PC-3 (cell line): ENCODE data around the gene FIBCD1. TPM values are rescaled to one million over a fixed set of nuclear protein-coding genes. Genes with fewer than 3 reads are reported as not detected.

Source experiments
- ATAC-seq: fragments of 200-7000 bp; cut with Tn5 transposase; 2 replicates; pipeline ENCODE4 v1.9.1; 2020; ENCODE audit warnings: mild to moderate bottlenecking, moderate library complexity
- BruUV-seq: library from RNA; stranded (reverse); fragments of 400-500 nt; replicated peaks from 2 replicates; lab custom pipeline; 2021; lab: Mats Ljungman, UMichigan
- CTCF ChIA-PET: fragments of 300-600 bp; sonication (Branson Sonifier 250); formaldehyde crosslinking; loops from one replicate; lab custom pipeline; 2022; ENCODE audit warnings: antibody characterized with exemption; lab: Charles Lee
- POLR2A ChIA-PET: fragments of 300-600 bp; sonication (Branson Sonifier 250); formaldehyde crosslinking; loops from one replicate; lab custom pipeline; 2022; ENCODE audit warnings: antibody characterized with exemption; ENCODE audit not compliant: unreplicated experiment; lab: Charles Lee
- DNase-seq: peaks from one replicate; pipeline ENCODE4 v3.0.0-alpha.2; 2015
- H2AFZ ChIP-seq: fragments of 300-600 bp; sonication (generic); 2 replicates; pipeline ENCODE4 v1.6.0; 2016; ENCODE audit warnings: antibody characterized with exemption, low read length
- H3F3A ChIP-seq: fragments of 300-600 bp; sonication (generic); one replicate; pipeline ENCODE4 v1.6.0; 2017; ENCODE audit warnings: antibody characterized with exemption, low read length, control low read depth, mild to moderate bottlenecking; ENCODE audit not compliant: unreplicated experiment
- H3K27ac ChIP-seq: fragments of 300-600 bp; sonication (generic); 2 replicates; pipeline ENCODE4 v1.5.1; 2016; ENCODE audit warnings: mild to moderate bottlenecking, low read length
- H3K27me3 ChIP-seq: fragments of 300-600 bp; sonication (generic); 2 replicates; pipeline ENCODE4 v1.6.1; 2016; ENCODE audit warnings: low read length, mixed read lengths
- H3K36me3 ChIP-seq: fragments of 300-600 bp; sonication (generic); 2 replicates; pipeline ENCODE4 v1.6.1; 2016; ENCODE audit warnings: low read depth, mixed run types, low read length, mixed read lengths
- H3K4me1 ChIP-seq: fragments of 300-600 bp; sonication (generic); 2 replicates; pipeline ENCODE4 v1.5.1; 2016; ENCODE audit warnings: low read length; ENCODE audit not compliant: insufficient read depth
- H3K4me2 ChIP-seq: fragments of 300-600 bp; sonication (generic); 2 replicates; pipeline ENCODE4 v1.6.0; 2016; ENCODE audit warnings: low read length
- H3K4me3 ChIP-seq: fragments of 300-600 bp; sonication (generic); 2 replicates; pipeline ENCODE4 v1.5.1; 2016; ENCODE audit warnings: mild to moderate bottlenecking, low read length, mixed read lengths
- H3K79me2 ChIP-seq: fragments of 300-600 bp; sonication (generic); 2 replicates; pipeline ENCODE4 v1.6.1; 2017; ENCODE audit warnings: low read length, mixed read lengths
- H3K9ac ChIP-seq: fragments of 300-600 bp; sonication (generic); 2 replicates; pipeline ENCODE4 v1.6.0; 2016; ENCODE audit warnings: mild to moderate bottlenecking, low read length
- H3K9me2 ChIP-seq: fragments of 300-600 bp; sonication (generic); replicated peaks from 2 replicates; pipeline ENCODE4 v1.6.1; 2016; ENCODE audit warnings: mixed run types, low read length, mixed read lengths
- H3K9me3 ChIP-seq: fragments of 300-600 bp; sonication (generic); 2 replicates; pipeline ENCODE4 v1.6.1; 2016; ENCODE audit warnings: low read length, mixed read lengths
- H4K20me1 ChIP-seq: fragments of 300-600 bp; sonication (generic); 2 replicates; pipeline ENCODE4 v1.6.1; 2016; ENCODE audit warnings: low read length, mixed read lengths
- EZH2 ChIP-seq: fragments of 300-600 bp; sonication (generic); IDR thresholded peaks from one replicate; pipeline ENCODE4 v1.6.1; 2017; ENCODE audit warnings: antibody characterized with exemption, mild to moderate bottlenecking, low read length; ENCODE audit not compliant: unreplicated experiment
- EZH2phosphoT487 ChIP-seq: fragments of 300-600 bp; sonication (generic); IDR thresholded peaks from 2 replicates; pipeline ENCODE4 v1.6.1; 2018; ENCODE audit warnings: mild to moderate bottlenecking, antibody characterized with exemption, low read length, borderline replicate concordance
- intact Hi-C: fragments of 100-400 bp; cut with micrococcal nuclease; formaldehyde crosslinking; loops from 2 replicates; pipeline ENCODE4 v1.9.0; 2023
- total RNA-seq: library from RNA; depleted of rRNA; stranded (reverse); fragments of >200 nt; gene quantifications from 2 replicates; pipeline ENCODE4 v1.2.3, GENCODE V29; 2014
- TF ChIP-seq, protein P1 (sequence below): fragments of 300-600 bp; sonication (generic); conservative IDR thresholded peaks from 2 replicates; pipeline ENCODE4 v1.5.1; 2017; ENCODE audit warnings: antibody characterized with exemption, low read depth, mild to moderate bottlenecking, low read length

Gene FIBCD1
- total RNA-seq, 1 experiment from 2014 or later, result 8.9 TPM

DNA sequence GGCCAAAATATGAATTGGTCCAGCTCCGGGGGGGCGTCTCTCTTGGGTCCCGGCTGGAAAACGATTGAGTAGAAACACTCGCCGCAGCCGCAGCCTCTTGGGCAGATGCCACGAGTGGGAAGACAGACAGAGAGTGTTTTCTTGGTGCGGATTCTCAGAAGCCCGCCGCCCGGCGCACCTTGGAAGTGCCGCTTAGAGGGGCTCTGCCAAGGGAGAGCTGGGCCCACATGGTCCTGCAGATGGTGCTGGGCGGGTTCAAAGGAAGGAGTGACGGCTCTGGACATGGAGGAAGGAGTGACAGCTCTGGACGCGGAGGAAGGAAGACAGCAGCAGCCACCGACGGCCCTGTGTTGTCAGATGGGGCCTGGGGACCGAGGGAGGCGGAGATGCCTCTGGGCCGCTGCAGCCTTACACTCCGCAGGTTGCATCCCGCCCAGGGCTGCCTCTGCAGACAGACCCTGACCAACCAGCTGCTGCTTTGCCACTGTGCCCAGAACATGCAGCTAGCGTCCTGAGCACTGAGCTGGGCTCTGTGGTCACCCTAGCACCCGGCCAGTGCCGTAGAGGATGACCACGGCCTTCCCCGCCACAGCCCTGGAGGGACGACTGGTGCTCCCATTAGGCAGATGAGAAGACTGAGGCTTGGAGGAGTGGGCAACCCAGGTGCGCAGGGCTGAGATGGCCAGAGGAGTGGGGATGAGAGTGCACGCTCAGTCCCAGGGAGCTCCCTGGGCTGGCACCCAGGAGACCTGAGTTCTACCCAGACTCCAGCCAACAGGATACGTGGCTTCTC lies 21.7 kb downstream of the FIBCD1 start:
- H4K20me1 ChIP-seq, result no peaks in the 10 kb centered on the region
- H3K4me3 ChIP-seq, result no peak overlapping the region
- no peaks in the 10 kb centered on the region for H3K9me3 ChIP-seq
- CTCF ChIA-PET, result no interaction called here
- H3K36me3 ChIP-seq, result no peaks in the 10 kb centered on the region
- ATAC-seq (no peak), DNase-seq (no peak)
- intact Hi-C loops, result no loop called here
- TF ChIP-seq EZH2 (no peak), EZH2phosphoT487 (no peak)
- TF ChIP-seq, protein P1, sequence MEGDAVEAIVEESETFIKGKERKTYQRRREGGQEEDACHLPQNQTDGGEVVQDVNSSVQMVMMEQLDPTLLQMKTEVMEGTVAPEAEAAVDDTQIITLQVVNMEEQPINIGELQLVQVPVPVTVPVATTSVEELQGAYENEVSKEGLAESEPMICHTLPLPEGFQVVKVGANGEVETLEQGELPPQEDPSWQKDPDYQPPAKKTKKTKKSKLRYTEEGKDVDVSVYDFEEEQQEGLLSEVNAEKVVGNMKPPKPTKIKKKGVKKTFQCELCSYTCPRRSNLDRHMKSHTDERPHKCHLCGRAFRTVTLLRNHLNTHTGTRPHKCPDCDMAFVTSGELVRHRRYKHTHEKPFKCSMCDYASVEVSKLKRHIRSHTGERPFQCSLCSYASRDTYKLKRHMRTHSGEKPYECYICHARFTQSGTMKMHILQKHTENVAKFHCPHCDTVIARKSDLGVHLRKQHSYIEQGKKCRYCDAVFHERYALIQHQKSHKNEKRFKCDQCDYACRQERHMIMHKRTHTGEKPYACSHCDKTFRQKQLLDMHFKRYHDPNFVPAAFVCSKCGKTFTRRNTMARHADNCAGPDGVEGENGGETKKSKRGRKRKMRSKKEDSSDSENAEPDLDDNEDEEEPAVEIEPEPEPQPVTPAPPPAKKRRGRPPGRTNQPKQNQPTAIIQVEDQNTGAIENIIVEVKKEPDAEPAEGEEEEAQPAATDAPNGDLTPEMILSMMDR, result no peak
- POLR2A ChIA-PET, result no interaction called here
- no peak overlapping the region for H3K4me2 ChIP-seq
- no peaks in the 10 kb centered on the region for H3K79me2 ChIP-seq
- H3F3A ChIP-seq, result no peaks in the 10 kb centered on the region
- H3K9me2 ChIP-seq, result no peaks in the 10 kb centered on the region
- H3K27ac ChIP-seq, result no peak overlapping the region
- H2AFZ ChIP-seq, result no peak overlapping the region
- peaks cover 11% of the 10 kb centered on the region for H3K4me1 ChIP-seq
- no peaks in the 10 kb centered on the region for H3K27me3 ChIP-seq
- no peak overlapping the region for H3K9ac ChIP-seq
- BruUV-seq, result no TSS peak

DNA sequence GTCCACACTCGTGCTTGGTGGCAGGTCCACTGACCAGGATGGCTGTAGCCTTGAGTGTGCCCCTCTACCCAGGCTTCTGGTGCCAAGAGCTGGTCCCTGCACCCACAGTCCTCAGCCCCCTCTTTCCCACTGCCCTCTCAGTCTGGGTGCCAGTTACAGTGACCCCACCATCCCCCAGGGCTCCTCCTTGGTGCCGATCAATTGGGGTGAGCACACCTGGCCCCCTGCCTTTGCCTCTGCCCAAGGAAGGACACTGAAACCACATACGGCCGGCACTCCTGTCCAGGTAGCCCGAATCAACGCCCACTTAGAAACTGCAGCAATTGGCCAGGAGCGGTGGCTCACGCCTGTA lies 24.0 kb downstream of the FIBCD1 start:
- no peaks in the 10 kb centered on the region for H3F3A ChIP-seq
- no peak for ATAC-seq
- ChIA-PET POLR2A (no interaction called here), CTCF (no interaction called here)
- DNase-seq, result no peak
- intact Hi-C loops, result no loop called here
- H3K4me3 ChIP-seq, result no peak overlapping the region
- no peak overlapping the region for H3K27ac ChIP-seq
- TF ChIP-seq EZH2 (no peak), EZH2phosphoT487 (no peak)
- TF ChIP-seq, protein P1, result no peak
- no peaks in the 10 kb centered on the region for H3K36me3 ChIP-seq
- H3K9me2 ChIP-seq, result no peaks in the 10 kb centered on the region
- no peaks in the 10 kb centered on the region for H4K20me1 ChIP-seq
- no peaks in the 10 kb centered on the region for H3K27me3 ChIP-seq
- no TSS peak for BruUV-seq
- no peak overlapping the region for H3K4me2 ChIP-seq
- no peaks in the 10 kb centered on the region for H3K9me3 ChIP-seq
- no peaks in the 10 kb centered on the region for H3K79me2 ChIP-seq
- H3K4me1 ChIP-seq, result peaks cover 11% of the 10 kb centered on the region
- H3K9ac ChIP-seq, result no peak overlapping the region
- no peak overlapping the region for H2AFZ ChIP-seq

DNA sequence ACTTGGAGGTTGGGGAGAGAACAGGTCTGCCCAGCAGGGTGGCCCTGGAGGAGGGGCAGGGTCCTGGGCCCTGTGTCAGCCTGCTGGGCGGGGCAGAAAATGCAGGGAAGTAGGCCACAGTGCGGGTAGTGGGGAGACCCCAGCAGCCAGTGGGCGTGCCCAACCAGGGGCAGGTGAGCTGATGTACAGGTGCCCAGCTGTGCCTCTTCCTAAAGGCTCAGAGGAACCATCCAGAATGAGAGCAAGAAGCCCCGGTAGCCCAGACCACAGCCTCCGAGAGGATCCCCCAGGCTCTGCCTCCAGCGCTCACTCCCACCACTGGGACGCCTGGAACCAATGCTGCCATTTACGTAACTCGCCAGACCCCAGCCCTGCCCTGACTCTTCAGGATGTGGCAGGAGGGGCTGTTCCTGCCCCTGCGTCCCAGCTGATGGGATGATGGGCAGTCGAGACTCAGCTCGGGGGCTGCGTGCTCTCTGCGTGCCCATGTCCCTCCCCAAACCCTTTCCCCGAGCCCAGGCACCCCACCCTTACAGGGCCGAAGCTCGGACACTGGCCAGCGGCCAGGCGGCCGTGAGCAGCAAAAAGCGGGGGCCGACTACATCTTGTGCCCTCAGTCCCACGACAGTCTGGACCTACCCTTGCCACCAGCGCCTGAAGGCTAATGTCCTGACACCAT lies 24.5 kb downstream of the FIBCD1 start:
- no peak for ATAC-seq

More for the DNA sequence above, 24.5 kb downstream of the FIBCD1 start:
- Histone ChIP-seq H3F3A (no peaks in the 10 kb centered on the region), H3K27ac (no peak overlapping the region), H3K9me3 (no peaks in the 10 kb centered on the region), H3K4me3 (no peak overlapping the region), H3K4me2 (no peak overlapping the region), H3K9me2 (no peaks in the 10 kb centered on the region), H4K20me1 (no peaks in the 10 kb centered on the region), H3K9ac (no peak overlapping the region), H3K27me3 (no peaks in the 10 kb centered on the region), H3K79me2 (no peaks in the 10 kb centered on the region), H3K4me1 (peaks cover 11% of the 10 kb centered on the region), H3K36me3 (no peaks in the 10 kb centered on the region), H2AFZ (no peak overlapping the region)
- POLR2A ChIA-PET, result no interaction called here
- TF ChIP-seq, protein P1, result no peak
- TF ChIP-seq EZH2phosphoT487 (no peak), EZH2 (no peak)
- intact Hi-C loops, result no loop called here
- no peak for DNase-seq
- CTCF ChIA-PET, result no interaction called here
- no TSS peak for BruUV-seq
